OCI-LY7 (cell line): ENCODE measurements around the gene KSR1. TPM values are rescaled to one million over a fixed set of nuclear protein-coding genes. Genes with fewer than 3 reads are reported as not detected.

Source experiments
- BruUV-seq: library from RNA; stranded (reverse); fragments of 400-500 nt; replicated peaks from 2 replicates; lab custom pipeline; 2021; lab: Mats Ljungman, UMichigan
- CTCF ChIA-PET: fragments of 300-600 bp; sonication (Branson Sonifier 250); formaldehyde crosslinking; loops from one replicate; lab custom pipeline; 2022; ENCODE audit warnings: antibody characterized with exemption; ENCODE audit not compliant: unreplicated experiment; lab: Charles Lee
- POLR2A ChIA-PET: fragments of 300-600 bp; sonication (Branson Sonifier 250); formaldehyde crosslinking; loops from one replicate; lab custom pipeline; 2022; ENCODE audit warnings: antibody characterized with exemption; lab: Charles Lee
- DNase-seq: peaks from one replicate; pipeline ENCODE4 v3.0.0-alpha.2; 2015; ENCODE audit warnings: low spot score
- H2AFZ ChIP-seq: fragments of 200-600 bp; sonication (generic), shearing (Covaris generic); 2 replicates; pipeline ENCODE4 v1.6.1; 2014; ENCODE audit warnings: mild to moderate bottlenecking, antibody characterized with exemption, low read length, moderate library complexity
- H3K27ac ChIP-seq: fragments of 200-600 bp; sonication (generic); 2 replicates; pipeline ENCODE4 v1.5.1; 2014; ENCODE audit warnings: mixed run types, low read depth, mild to moderate bottlenecking, moderate library complexity, low read length, inconsistent platforms; ENCODE audit not compliant: poor library complexity, severe bottlenecking
- H3K36me3 ChIP-seq: fragments of 200-600 bp; sonication (generic); 2 replicates; pipeline ENCODE4 v1.6.1; 2014; ENCODE audit warnings: mild to moderate bottlenecking, antibody characterized with exemption, low read length, moderate library complexity, mixed read lengths; ENCODE audit not compliant: insufficient read depth
- H3K4me1 ChIP-seq: fragments of 200-600 bp; sonication (generic); 2 replicates; pipeline ENCODE4 v1.5.1; 2014; ENCODE audit warnings: mild to moderate bottlenecking, low read length; ENCODE audit not compliant: insufficient read depth, poor library complexity, severe bottlenecking
- H3K4me2 ChIP-seq: fragments of 200-600 bp; sonication (generic); 2 replicates; pipeline ENCODE4 v1.6.1; 2014; ENCODE audit warnings: mild to moderate bottlenecking, low read length
- H3K4me3 ChIP-seq: fragments of 200-600 bp; sonication (generic); 2 replicates; pipeline ENCODE4 v1.5.1; 2014; ENCODE audit warnings: mild to moderate bottlenecking, low read depth, low read length; ENCODE audit not compliant: poor library complexity, severe bottlenecking
- H3K79me2 ChIP-seq: fragments of 200-600 bp; sonication (generic); 2 replicates; pipeline ENCODE4 v1.6.1; 2016; ENCODE audit warnings: low read depth, mild to moderate bottlenecking, low read length, moderate library complexity, mixed read lengths; ENCODE audit not compliant: insufficient read depth
- H3K9me2 ChIP-seq: fragments of 200-600 bp; sonication (generic); 2 replicates; pipeline ENCODE4 v1.6.1; 2016; ENCODE audit warnings: mild to moderate bottlenecking, low read length, mixed read lengths; ENCODE audit not compliant: insufficient read depth
- H3K9me3 ChIP-seq: fragments of 200-600 bp; sonication (generic); 2 replicates; pipeline ENCODE4 v1.6.1; 2014; ENCODE audit warnings: mild to moderate bottlenecking, mixed run types, low read length, mixed read lengths
- H4K20me1 ChIP-seq: fragments of 200-600 bp; sonication (generic); 2 replicates; pipeline ENCODE4 v1.6.1; 2014; ENCODE audit warnings: mild to moderate bottlenecking, antibody characterized with exemption, low read length, moderate library complexity, mixed read lengths; ENCODE audit not compliant: insufficient read depth
- EZH2phosphoT487 ChIP-seq: fragments of 200-600 bp; sonication (generic); IDR thresholded peaks from 2 replicates; pipeline ENCODE4 v1.6.1; 2018; ENCODE audit warnings: low read depth, borderline replicate concordance, mild to moderate bottlenecking, mixed run types, antibody characterized with exemption, low read length, moderate library complexity, mixed read lengths
- intact Hi-C: fragments of 100-400 bp; cut with micrococcal nuclease; formaldehyde crosslinking; loops from one replicate; pipeline ENCODE4 v1.10.0; 2022; ENCODE audit not compliant: unreplicated experiment
- total RNA-seq, 2 experiments: library from RNA; depleted of rRNA in 1 of 2; stranded (reverse); fragments of >200 nt in 1 of 2; shearing (Covaris generic) in 1 of 2; gene quantifications; 2 replicates each; pipeline ENCODE4 v1.2.3, GENCODE V29; 2014 to 2022
- TF ChIP-seq, protein P1 (sequence below): fragments of 200-600 bp; sonication (generic); conservative IDR thresholded peaks from 2 replicates; pipeline ENCODE4 v1.5.1; 2014; ENCODE audit warnings: mild to moderate bottlenecking, antibody characterized with exemption, low read length, moderate library complexity, mixed read lengths

The KSR1 gene
- total RNA-seq, 2 experiments from 2014 or later, result 2.2 to 4.1 TPM

- no peak overlapping the region for H3K4me2 ChIP-seq
- H4K20me1 ChIP-seq, result no peaks in the 10 kb centered on the region
- H3K36me3 ChIP-seq, result no peaks in the 10 kb centered on the region
- 0 out of 2 replicates have a peak, but pooled peaks cover 4% of the 10 kb centered on the region for H3K9me3 ChIP-seq
- no peak overlapping the region for H3K27ac ChIP-seq
- H3K79me2 ChIP-seq, result no peaks in the 10 kb centered on the region
- ChIA-PET CTCF (no interaction called here), POLR2A (no interaction called here)
- H3K9me2 ChIP-seq, result no peaks in the 10 kb centered on the region
- no peak overlapping the region for H3K4me3 ChIP-seq
- H2AFZ ChIP-seq, result no peak overlapping the region
- intact Hi-C loops, result no loop called here
- DNase-seq, result no peak
- H3K4me1 ChIP-seq, result no peaks in the 10 kb centered on the region
- TF ChIP-seq, protein P1, sequence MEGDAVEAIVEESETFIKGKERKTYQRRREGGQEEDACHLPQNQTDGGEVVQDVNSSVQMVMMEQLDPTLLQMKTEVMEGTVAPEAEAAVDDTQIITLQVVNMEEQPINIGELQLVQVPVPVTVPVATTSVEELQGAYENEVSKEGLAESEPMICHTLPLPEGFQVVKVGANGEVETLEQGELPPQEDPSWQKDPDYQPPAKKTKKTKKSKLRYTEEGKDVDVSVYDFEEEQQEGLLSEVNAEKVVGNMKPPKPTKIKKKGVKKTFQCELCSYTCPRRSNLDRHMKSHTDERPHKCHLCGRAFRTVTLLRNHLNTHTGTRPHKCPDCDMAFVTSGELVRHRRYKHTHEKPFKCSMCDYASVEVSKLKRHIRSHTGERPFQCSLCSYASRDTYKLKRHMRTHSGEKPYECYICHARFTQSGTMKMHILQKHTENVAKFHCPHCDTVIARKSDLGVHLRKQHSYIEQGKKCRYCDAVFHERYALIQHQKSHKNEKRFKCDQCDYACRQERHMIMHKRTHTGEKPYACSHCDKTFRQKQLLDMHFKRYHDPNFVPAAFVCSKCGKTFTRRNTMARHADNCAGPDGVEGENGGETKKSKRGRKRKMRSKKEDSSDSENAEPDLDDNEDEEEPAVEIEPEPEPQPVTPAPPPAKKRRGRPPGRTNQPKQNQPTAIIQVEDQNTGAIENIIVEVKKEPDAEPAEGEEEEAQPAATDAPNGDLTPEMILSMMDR, result no peak
- TF ChIP-seq EZH2phosphoT487, result no peak
- no TSS peak for BruUV-seq
Measured at GRCh38 chr17:27621536-27621935, 165.3 kb downstream of the KSR1 start.

DNA sequence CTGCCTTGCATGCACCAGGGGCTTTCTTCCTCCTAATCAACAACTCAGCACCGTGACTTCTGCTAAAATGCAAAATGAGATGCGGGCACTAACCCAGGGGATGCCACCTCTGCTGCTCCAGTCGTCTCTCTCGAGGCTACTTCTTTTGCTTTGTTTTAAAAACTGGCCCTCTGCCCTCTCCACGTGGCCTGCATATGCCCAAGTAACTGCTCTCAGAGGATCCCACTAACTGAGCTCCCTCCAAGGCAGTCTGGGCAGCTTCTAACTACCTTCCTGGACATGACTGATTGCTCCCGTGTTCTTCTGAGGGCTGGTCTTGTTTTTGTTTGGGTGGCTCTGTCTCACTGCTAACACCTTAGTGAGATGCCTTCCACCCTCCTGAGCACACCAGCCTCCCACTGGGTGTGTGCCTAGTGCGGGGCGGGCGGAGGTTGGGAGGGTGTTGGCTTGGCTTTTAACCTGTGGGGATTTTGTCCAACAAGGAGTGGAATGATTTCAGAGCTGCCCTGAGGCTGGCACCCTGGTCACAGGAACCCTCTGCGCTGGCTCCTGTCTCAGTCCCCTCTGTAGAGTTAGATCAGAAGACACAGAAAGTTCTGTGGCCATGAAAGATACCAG lies 165.8 kb downstream of the KSR1 start:
- H3K36me3 ChIP-seq, result no peaks in the 10 kb centered on the region
- H3K9me2 ChIP-seq, result no peaks in the 10 kb centered on the region
- ChIA-PET CTCF (no interaction called here), POLR2A (no interaction called here)
- no peaks in the 10 kb centered on the region for H3K4me1 ChIP-seq
- H3K4me2 ChIP-seq, result no peak overlapping the region
- no peak overlapping the region for H3K27ac ChIP-seq
- H3K79me2 ChIP-seq, result no peaks in the 10 kb centered on the region
- H3K4me3 ChIP-seq, result no peak overlapping the region
- H3K9me3 ChIP-seq, result 0 out of 2 replicates have a peak, but pooled peaks cover 4% of the 10 kb centered on the region
- TF ChIP-seq EZH2phosphoT487, result no peak
- TF ChIP-seq, protein P1, result no peak
- H2AFZ ChIP-seq, result no peak overlapping the region
- BruUV-seq, result no TSS peak
- H4K20me1 ChIP-seq, result no peaks in the 10 kb centered on the region
- intact Hi-C loops, result no loop called here
- no peak for DNase-seq

- POLR2A ChIA-PET, result no interaction called here
- DNase-seq, result no peak
- H3K9me3 ChIP-seq, result 0 out of 2 replicates have a peak, but pooled peaks cover 4% of the 10 kb centered on the region
- no peak overlapping the region for H3K27ac ChIP-seq
- H3K9me2 ChIP-seq, result no peaks in the 10 kb centered on the region
- intact Hi-C loops, result no loop called here
- no peak for TF ChIP-seq EZH2phosphoT487
- TF ChIP-seq, protein P1, result no peak
- no TSS peak for BruUV-seq
- H3K4me2 ChIP-seq, result no peak overlapping the region
- H3K36me3 ChIP-seq, result no peaks in the 10 kb centered on the region
- no peaks in the 10 kb centered on the region for H4K20me1 ChIP-seq
- no peak overlapping the region for H2AFZ ChIP-seq
- H3K79me2 ChIP-seq, result no peaks in the 10 kb centered on the region
- no peak overlapping the region for H3K4me3 ChIP-seq
- H3K4me1 ChIP-seq, result no peaks in the 10 kb centered on the region
- CTCF ChIA-PET, result no interaction called here
Measured at GRCh38 chr17:27622986-27623385, 166.7 kb downstream of the KSR1 start.
